Measurements from ENCODE around the gene NIPAL1. TPM values are rescaled to one million over a fixed set of nuclear protein-coding genes. Genes with fewer than 3 reads are reported as not detected.

Gene NIPAL1
- total and polyA plus RNA-seq, 11 donors = 0.05 to 0.92 (median 0.31) TPM; not detected in 2

Other genes starting within 250 kb of the NIPAL1 start
- 100 to 1,000 TPM in 1 of 9 donors, 10 to 100 TPM in 8; 20.5 to 130 (median 47.4) TPM for gene CORIN, start 178.7 kb upstream of the NIPAL1 start, total RNA-seq
- 10 to 100 TPM in 1 of 2 donors, 1 to 10 TPM in 1; 5.6 to 35.8 TPM for gene CORIN, start 178.7 kb upstream of the NIPAL1 start, polyA plus RNA-seq
- gene NFXL1, start 102.2 kb upstream of the NIPAL1 start, total RNA-seq = 1 to 10 TPM; 4.0 to 7.3 (median 5.4) TPM
- gene NFXL1, start 102.2 kb upstream of the NIPAL1 start, polyA plus RNA-seq = 1 to 10 TPM; 2.8 to 3.0 TPM
- 1 to 10 TPM in 1 of 9 donors, under 1 TPM in 5, not detected in 3; 0.34 to 1.9 (median 0.73) TPM for gene CNGA1, start 91 bp upstream of the NIPAL1 start, total RNA-seq
- under 1 TPM; 0.19 to 0.80 TPM for gene CNGA1, start 91 bp upstream of the NIPAL1 start, polyA plus RNA-seq
- 1 to 10 TPM in 2 of 9 donors, under 1 TPM in 6, not detected in 1; 0.25 to 3.3 (median 0.63) TPM for gene TXK, start 117.5 kb downstream of the NIPAL1 start, total RNA-seq
- gene TXK, start 117.5 kb downstream of the NIPAL1 start, polyA plus RNA-seq = under 1 TPM; 0.18 to 0.19 TPM